Measurements from ENCODE around the gene ATG7. TPM values are rescaled to one million over a fixed set of nuclear protein-coding genes. Genes with fewer than 3 reads are reported as not detected.

ATG7 gene
- total RNA-seq, 1 experiment from 2014 or later: 29.3 TPM

- H3K9me2 ChIP-seq (ENCODE audit: insufficient read depth): no peaks in the 10 kb centered on the region
- no TSS peak for BruUV-seq (replicated peaks)
- intact Hi-C loops (cut with micrococcal nuclease): no loop called here
- peaks cover 14 to 16% of the 10 kb centered on the region in 2 experiments for H3K4me1 ChIP-seq (ENCODE audit: control insufficient read depth in 1 of 2, insufficient read depth in 2 of 2, low read length in 2 of 2)
- peak overlapping the region; percentile 43 for H3K4me2 ChIP-seq (ENCODE audit: low read length)
- RAD21 ChIA-PET (ENCODE audit: low non-redundant PET in 1 of 2, low total read pairs in 2 of 2, uncharacterized antibody in 2 of 2, unreplicated experiment in 2 of 2): no interaction called here
- no peak overlapping the region for H3K9ac ChIP-seq (ENCODE audit: low read length)
- POLR2A ChIA-PET: no interaction called here
- H3K36me3 ChIP-seq (ENCODE audit: control insufficient read depth in 1 of 2, insufficient read depth in 2 of 2, low read length in 2 of 2): no peaks in the 10 kb centered on the region
- CTCF ChIA-PET: no interaction called here
- 0 out of 2 replicates have a peak overlapping the region, but pooled peaks have one; percentile 8 for H3K27ac ChIP-seq (ENCODE audit: low read depth, low read length)
- no peaks in the 10 kb centered on the region for H4K20me1 ChIP-seq (ENCODE audit: insufficient read depth)
- no peaks in the 10 kb centered on the region for H3K27me3 ChIP-seq (ENCODE audit: insufficient read depth, low read length)
- ATAC-seq (peak; percentile 79), DNase-seq (ENCODE audit: low read depth, low spot score) (no peak)
- TF ChIP-seq RAD21 (IDR thresholded peaks at IDR 0.05; ENCODE audit: low read depth) (no peak), CTCF (IDR thresholded peaks at IDR 0.05 in 2 of 3, conservative IDR thresholded peaks at IDR 0.05 in 1 of 3; ENCODE audit: borderline replicate concordance in 1 of 3, insufficient read depth in 1 of 3, low read depth in 2 of 3, low read length in 2 of 3) (no peak), CEBPB (IDR thresholded peaks at IDR 0.05; ENCODE audit: low read depth) (no peak), ELF1 (IDR thresholded peaks at IDR 0.05; ENCODE audit: borderline replicate concordance, low read depth) (no peak), POLR2AphosphoS5 (IDR thresholded peaks at IDR 0.05; ENCODE audit: low read depth, low read length) (no peak), FOSL1 (IDR thresholded peaks at IDR 0.05; ENCODE audit: low read depth) (no peak), ZNF274 (IDR thresholded peaks at IDR 0.05; ENCODE audit: low read depth, low read length) (no peak), SIN3A (IDR thresholded peaks at IDR 0.05; ENCODE audit: low read depth) (no peak), JUND (IDR thresholded peaks at IDR 0.05) (no peak), EGR1 (IDR thresholded peaks at IDR 0.05; ENCODE audit: low read depth) (no peak), SP1 (IDR thresholded peaks at IDR 0.05; ENCODE audit: low read depth) (no peak), CBX3 (IDR thresholded peaks at IDR 0.05; ENCODE audit: low read depth) (no peak), ZBTB33 (IDR thresholded peaks at IDR 0.05; ENCODE audit: extremely low read depth, insufficient replicate concordance, low read length) (no peak), ZFX (IDR thresholded peaks at IDR 0.05) (no peak), YY1 (IDR thresholded peaks at IDR 0.05; ENCODE audit: extremely low read depth, insufficient replicate concordance, low read depth, low read length) (no peak)
- no peak overlapping the region for H2AFZ ChIP-seq (ENCODE audit: low read depth, low read length, poor library complexity, severe bottlenecking)
- H3K4me3 ChIP-seq (replicated peaks in 1 of 2; ENCODE audit: low read depth in 1 of 2, low read length in 2 of 2): no peak overlapping the region
- H3K79me2 ChIP-seq (ENCODE audit: insufficient read depth, low read length): no peaks in the 10 kb centered on the region
- no peaks in the 10 kb centered on the region for H3K9me3 ChIP-seq (ENCODE audit: control insufficient read depth in 1 of 2, insufficient read depth in 1 of 2, low read depth in 1 of 2, low read length in 2 of 2)
Observed at GRCh38 chr3:11498646-11499045, 226.4 kb downstream of the ATG7 start.

Data from HCT116 (cell line).